ES-I3 (cell line): Measurements from ENCODE around the gene AP5Z1.

Source experiments
- H3K36me3 ChIP-seq: 2 replicates; pipeline ENCODE4 v1.6.1; 2013; ENCODE audit warnings: mild to moderate bottlenecking, low read length, control low read depth, moderate library complexity; ENCODE audit not compliant: insufficient read depth
- H3K4me1 ChIP-seq: 2 replicates; pipeline ENCODE4 v1.6.1; 2013; ENCODE audit warnings: mild to moderate bottlenecking, control low read depth, low read length; ENCODE audit not compliant: insufficient read depth
- H3K9ac ChIP-seq: 2 replicates; pipeline ENCODE4 v1.6.1; 2013; ENCODE audit warnings: low read depth, mild to moderate bottlenecking, low read length, moderate library complexity
- H3K9me3 ChIP-seq: 2 replicates; pipeline ENCODE4 v1.6.1; 2013; ENCODE audit warnings: mild to moderate bottlenecking, low read length, moderate library complexity; ENCODE audit not compliant: control insufficient read depth, insufficient read depth

AP5Z1 gene

DNA sequence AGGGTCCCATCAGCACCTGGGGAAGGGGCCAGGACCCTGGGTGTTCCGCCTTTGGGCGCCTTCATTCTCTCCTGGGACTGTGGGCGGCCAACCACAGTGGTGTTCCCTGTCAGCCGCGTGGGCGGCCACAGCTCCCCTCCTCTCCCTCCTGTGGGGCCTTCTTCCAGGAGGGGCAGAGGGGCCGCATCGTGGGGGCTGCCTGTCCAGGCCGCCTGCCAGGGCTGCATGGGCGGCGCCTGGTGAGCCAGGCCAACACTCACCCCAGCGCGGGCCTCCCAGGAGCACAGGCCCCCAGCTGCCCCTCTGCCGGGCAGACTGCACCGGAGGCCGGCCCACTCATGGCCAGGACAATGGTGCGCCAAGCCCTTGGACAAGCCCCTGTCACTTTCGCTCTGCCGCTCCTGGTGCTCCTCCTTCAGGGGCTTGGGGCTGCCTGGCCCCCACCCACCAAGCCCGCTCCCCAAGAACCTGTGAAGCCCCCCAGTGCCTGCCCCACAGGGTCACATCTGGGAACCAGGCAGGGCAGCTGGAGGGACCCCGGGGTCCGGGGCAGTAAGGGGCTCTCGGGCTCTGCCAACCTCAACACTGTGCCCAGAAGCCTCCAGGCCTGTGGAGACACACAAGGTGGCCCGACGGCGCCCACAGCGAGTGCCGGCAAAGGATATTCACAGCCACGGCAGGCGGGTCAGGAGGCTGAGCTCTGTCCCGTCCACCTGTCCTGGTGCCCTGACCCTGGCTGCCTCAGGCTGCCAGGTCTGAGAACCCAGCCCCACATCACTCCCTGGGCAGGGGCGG, 42.8 kb downstream of the AP5Z1 start:
- Histone ChIP-seq H3K36me3 (no peaks in the 10 kb centered on the region), H3K4me1 (no peaks in the 10 kb centered on the region), H3K9ac (no peak overlapping the region), H3K9me3 (no peaks in the 10 kb centered on the region)

GRCh38 chr7:4819560-4820404, 44.4 kb downstream of the AP5Z1 start:
- Histone ChIP-seq H3K4me1 (no peaks in the 10 kb centered on the region), H3K9me3 (no peaks in the 10 kb centered on the region), H3K9ac (no peak overlapping the region), H3K36me3 (no peaks in the 10 kb centered on the region)

DNA sequence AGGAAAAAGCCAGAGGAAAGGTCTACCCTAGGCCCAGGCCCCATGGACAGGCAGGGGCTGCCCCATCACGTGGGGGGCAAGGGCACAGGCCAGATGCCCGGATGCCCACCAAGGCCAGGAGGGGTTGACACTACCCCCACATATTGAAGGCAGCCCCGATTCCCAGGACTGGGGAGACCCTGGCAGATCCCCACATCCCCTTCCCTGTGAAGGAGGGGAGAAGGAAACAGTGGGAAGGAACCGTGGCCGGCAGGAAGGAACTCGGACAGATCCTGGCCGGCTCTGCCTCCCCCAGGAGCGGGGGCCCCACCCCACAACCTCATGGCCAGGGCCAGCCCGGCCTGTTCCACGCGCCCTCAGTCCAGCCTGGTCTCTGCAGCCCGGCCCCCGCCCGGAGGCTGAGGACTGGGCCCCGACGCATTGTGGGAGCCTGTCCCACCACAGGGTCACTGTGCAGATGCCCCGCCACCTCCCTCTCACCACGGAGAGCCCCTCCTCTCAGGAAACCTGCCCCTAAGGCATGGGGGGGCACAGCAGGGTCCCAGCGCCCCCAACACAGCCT, 45.1 kb downstream of the AP5Z1 start:
- Histone ChIP-seq H3K4me1 (no peaks in the 10 kb centered on the region), H3K9ac (no peak overlapping the region), H3K36me3 (no peaks in the 10 kb centered on the region), H3K9me3 (no peaks in the 10 kb centered on the region)

- Histone ChIP-seq H3K9ac (no peak overlapping the region), H3K9me3 (no peaks in the 10 kb centered on the region), H3K36me3 (no peaks in the 10 kb centered on the region), H3K4me1 (no peaks in the 10 kb centered on the region)
These were observed 45.6 kb downstream of the AP5Z1 start for GRCh38 chr7:4820967-4821471.

DNA sequence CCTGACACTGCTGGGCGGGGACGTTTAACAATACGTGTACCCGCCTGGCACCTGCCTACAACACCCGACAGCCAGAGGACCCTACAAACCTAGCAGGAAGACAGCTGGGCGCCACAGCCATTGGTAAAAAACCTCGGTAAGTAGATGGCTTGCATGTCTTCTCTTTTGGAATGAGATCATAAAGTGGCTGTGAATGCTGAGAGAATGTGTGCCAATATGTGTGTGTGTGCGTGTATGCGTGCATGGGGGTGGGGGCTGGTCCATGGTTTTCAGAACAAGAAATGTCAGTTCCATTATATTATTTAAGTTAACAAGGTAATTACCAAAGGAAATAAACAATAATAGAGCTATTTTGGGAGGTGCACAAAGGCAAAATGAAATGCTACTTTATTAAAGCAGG, 47.3 kb downstream of the AP5Z1 start:
- Histone ChIP-seq H3K9ac (no peak overlapping the region), H3K9me3 (no peaks in the 10 kb centered on the region), H3K4me1 (no peaks in the 10 kb centered on the region), H3K36me3 (no peaks in the 10 kb centered on the region)

DNA sequence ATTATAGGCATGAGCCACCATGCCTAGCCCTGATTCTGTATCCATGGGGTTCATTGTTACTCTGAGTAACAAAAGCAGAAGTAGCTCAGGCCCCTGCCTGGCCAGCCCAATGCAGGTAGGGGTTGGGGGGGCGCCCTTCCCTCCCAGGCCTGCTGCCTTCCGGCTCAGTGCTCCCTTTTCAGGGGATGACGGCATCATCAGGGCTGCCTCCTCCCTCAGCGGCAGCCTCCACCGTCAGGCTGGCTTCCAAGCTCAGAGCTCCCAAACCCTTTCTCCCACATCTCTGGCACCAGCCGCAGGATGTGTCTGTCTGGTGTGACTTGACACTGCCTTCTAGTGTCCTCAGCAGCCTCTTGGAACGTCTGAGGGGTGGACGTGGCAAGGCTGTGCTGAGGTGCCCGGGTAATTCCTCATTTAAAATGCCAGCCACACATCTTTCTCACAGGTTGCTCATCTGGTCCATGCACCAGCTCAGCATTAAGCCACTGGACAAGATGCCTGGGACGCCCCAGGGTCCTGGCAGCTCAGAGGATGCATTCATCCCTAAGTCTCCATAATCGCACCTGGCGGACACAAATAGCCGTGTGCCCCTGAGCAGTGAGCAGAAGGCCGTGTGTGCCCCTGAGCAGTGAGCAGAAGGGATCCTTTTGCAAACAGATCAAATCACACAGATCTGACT, 48.2 kb downstream of the AP5Z1 start:
- no peaks in the 10 kb centered on the region for H3K36me3 ChIP-seq
- H3K9ac ChIP-seq: no peak overlapping the region
- no peaks in the 10 kb centered on the region for H3K9me3 ChIP-seq
- H3K4me1 ChIP-seq: no peaks in the 10 kb centered on the region

DNA sequence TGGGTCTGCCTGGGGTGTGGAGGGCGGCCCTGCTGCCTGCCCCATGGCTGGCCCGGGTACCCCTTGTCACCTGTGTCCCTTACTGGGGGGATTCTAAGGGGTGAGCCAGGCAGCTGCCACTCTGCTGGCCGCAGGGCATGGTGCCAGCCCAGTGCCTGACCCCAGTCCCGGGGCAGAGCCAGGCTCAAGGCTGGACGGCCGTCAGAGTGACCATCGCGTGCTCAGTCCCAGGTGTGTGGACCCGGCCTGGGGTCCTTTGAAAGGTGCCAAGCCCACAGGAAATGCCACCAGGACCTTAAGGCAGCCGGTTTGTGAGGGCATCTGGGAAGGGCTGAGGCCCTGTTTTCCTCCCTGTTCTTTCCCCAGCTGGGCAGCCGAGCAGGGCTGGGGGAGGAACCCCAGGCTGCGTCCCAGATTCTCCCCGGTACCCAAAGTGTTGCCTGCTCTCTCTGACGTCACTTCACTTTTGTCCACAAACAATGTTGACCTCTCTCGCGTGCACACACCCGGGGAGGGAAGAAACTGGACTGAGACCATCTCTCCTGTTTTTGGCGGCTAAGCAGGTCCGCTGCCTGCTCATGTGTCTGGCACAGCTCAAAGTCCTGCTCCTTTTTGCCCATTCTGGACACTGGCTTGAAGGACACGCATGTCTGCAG, 48.8 kb downstream of the AP5Z1 start:
- H3K9me3 ChIP-seq: no peaks in the 10 kb centered on the region
- no peaks in the 10 kb centered on the region for H3K36me3 ChIP-seq
- no peak overlapping the region for H3K9ac ChIP-seq
- H3K4me1 ChIP-seq: no peaks in the 10 kb centered on the region

DNA sequence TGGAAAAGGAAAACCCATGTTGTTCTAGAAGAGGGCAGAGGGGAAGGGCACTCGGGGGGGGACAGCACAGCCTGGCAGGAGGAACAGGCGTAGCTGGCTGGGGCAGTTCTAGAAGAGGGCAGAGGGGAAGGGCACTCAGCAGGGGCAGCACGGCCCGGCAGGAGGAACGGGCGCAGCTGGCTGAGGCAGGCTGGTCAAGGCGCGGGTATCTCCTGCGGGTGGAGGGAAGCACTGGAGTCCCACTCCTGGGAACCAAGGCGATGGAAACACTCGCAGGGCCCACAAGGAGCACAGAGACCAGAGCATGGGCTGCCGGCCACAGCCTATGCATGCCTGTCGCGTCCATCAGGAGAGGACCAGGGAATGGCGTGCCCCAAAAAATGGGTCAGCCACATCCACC, 49.7 kb downstream of the AP5Z1 start:
- Histone ChIP-seq H3K36me3 (no peaks in the 10 kb centered on the region), H3K4me1 (no peaks in the 10 kb centered on the region), H3K9me3 (no peaks in the 10 kb centered on the region), H3K9ac (no peak overlapping the region)

GRCh38 chr7:4828720-4829383, 53.4 kb downstream of the AP5Z1 start:
- Histone ChIP-seq H3K36me3 (no peaks in the 10 kb centered on the region), H3K9ac (no peak overlapping the region), H3K9me3 (no peaks in the 10 kb centered on the region), H3K4me1 (no peaks in the 10 kb centered on the region)

- Histone ChIP-seq H3K9me3 (no peaks in the 10 kb centered on the region), H3K4me1 (no peaks in the 10 kb centered on the region), H3K9ac (no peak overlapping the region), H3K36me3 (no peaks in the 10 kb centered on the region)
These were observed 54.8 kb downstream of the AP5Z1 start for GRCh38 chr7:4830176-4830575.

DNA sequence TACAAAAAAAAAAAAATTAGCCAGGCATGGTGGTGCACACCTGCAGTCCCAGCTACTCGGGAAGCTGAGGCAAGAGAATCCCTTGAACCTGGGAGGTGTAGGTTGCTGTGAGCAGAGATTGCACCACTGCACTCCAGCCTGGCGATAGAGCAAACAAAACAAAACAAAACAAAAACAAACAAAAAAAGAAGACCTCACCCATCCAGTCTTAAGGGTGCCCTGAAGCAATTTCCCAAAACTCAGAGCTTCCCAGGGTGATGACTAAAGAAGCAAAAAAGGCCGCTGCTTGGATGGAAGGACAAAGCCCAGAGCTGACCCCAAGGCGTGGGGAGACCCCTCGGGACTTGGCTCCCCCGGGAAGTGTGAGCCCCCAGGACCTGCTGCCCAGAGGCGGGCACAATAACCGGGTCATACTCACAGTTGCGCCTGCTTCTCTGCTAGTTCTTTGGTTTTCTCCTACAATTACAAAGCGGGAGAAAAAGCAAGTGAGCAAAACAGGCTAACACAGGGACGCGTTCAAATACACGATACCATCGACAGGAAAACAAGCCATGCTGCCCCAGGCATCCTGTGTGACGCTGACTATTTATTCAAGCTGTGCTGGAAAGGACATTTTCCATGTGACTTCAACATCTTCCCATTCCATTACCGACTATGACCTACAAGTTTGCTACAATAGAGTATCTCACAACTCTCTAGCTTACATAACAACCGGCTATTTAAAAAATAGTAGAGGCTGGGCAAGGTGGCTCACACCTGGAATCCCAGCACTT, 56.5 kb downstream of the AP5Z1 start:
- no peaks in the 10 kb centered on the region for H3K9me3 ChIP-seq
- H3K36me3 ChIP-seq: no peaks in the 10 kb centered on the region
- H3K4me1 ChIP-seq: no peaks in the 10 kb centered on the region
- H3K9ac ChIP-seq: no peak overlapping the region

DNA sequence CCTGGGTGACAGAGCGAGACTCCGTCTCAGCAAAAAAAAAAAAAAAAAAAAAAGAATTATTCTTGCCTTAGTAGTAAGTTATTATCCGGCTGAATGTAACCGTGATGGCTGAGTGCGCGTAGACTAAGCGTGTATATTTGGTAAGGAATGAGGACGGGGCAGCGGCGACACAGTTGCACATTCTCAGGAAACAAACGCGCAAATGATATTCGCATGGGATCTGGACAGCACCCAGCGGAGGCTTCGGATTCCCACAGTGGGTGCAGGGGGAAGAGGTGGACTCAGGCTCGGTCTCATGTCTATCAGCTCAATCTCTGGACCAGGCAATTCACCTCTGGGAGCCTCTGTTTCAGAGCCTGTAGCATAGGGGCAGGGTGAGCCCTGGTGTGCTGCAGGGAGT, 57.3 kb downstream of the AP5Z1 start:
- H3K4me1 ChIP-seq: no peaks in the 10 kb centered on the region
- no peaks in the 10 kb centered on the region for H3K9me3 ChIP-seq
- no peak overlapping the region for H3K9ac ChIP-seq
- no peaks in the 10 kb centered on the region for H3K36me3 ChIP-seq

- no peaks in the 10 kb centered on the region for H3K36me3 ChIP-seq
- no peaks in the 10 kb centered on the region for H3K9me3 ChIP-seq
- no peaks in the 10 kb centered on the region for H3K4me1 ChIP-seq
- no peak overlapping the region for H3K9ac ChIP-seq
These were observed 57.8 kb downstream of the AP5Z1 start for GRCh38 chr7:4833176-4833575.
